Tibial nerve (tissue), 4 donors: ENCODE data around the gene CD9. TPM values are rescaled to one million over a fixed set of nuclear protein-coding genes. Genes with fewer than 3 reads are reported as not detected.

Experiments
- DNase-seq, 2 donors: peaks; one replicate each; pipeline ENCODE4 v3.0.0-alpha.2; 2019; ENCODE audit warnings: low spot score in 2 of 2
- H3K27ac ChIP-seq, 4 donors: fragments of 200-600 bp; sonication (generic) in 3 of 4; one replicate each; pipeline ENCODE4 v1.5.1; 2017 to 2019; ENCODE audit warnings: mild to moderate bottlenecking in 1 of 4
- H3K27me3 ChIP-seq, 2 donors: fragments of 200-600 bp; sonication (generic) in 1 of 2; one replicate each; pipeline versions ENCODE4 v1.5.1 to v1.6.0; 2017 to 2019
- H3K36me3 ChIP-seq, 3 donors: fragments of 200-600 bp; sonication (generic); one replicate each; pipeline ENCODE4 v1.5.1; 2018 to 2019
- H3K4me1 ChIP-seq, 4 donors: fragments of 200-600 bp; sonication (generic) in 3 of 4; one replicate each; pipeline ENCODE4 v1.5.1; 2017 to 2019
- H3K4me3 ChIP-seq, 4 donors: fragments of 200-600 bp; sonication (generic) in 3 of 4; one replicate each; pipeline ENCODE4 v1.5.1; 2017 to 2019; ENCODE audit warnings: mild to moderate bottlenecking in 1 of 4, moderate library complexity in 1 of 4
- H3K9me3 ChIP-seq, 4 donors: fragments of 200-600 bp; sonication (generic) in 3 of 4; one replicate each; pipeline ENCODE4 v1.5.1; 2017 to 2019
- EP300 ChIP-seq, 2 donors: sonication (generic); formaldehyde crosslinking; IDR thresholded peaks; one replicate each; pipeline ENCODE4 v1.6.1; 2017; ENCODE audit warnings: antibody characterized with exemption in 2 of 2, mild to moderate bottlenecking in 1 of 2
- POLR2A ChIP-seq, 2 donors: fragments of 450-650 bp; IDR thresholded peaks; one replicate each; pipeline ENCODE4 v1.6.1; 2017; ENCODE audit warnings: antibody characterized with exemption in 2 of 2, mild to moderate bottlenecking in 2 of 2, moderate library complexity in 2 of 2
- WGBS, 2 donors: methylation state at CpG; one replicate each; pipeline ENCODE4 v1.1.5; 2018; 5-methylcytosine and 5-hydroxymethylcytosine counted together
- total RNA-seq, 4 donors: library from RNA; depleted of rRNA; stranded (reverse); fragments of >200 nt; gene quantifications; one replicate each; pipeline ENCODE4 v1.1.0, GENCODE V29; 2016
- TF ChIP-seq, protein P1 (sequence below), 5 experiments: fragments of 200-600 bp in 3 of 5; fragments of 450-650 bp in 2 of 5; sonication (generic) in 3 of 5; IDR thresholded peaks; one replicate each; pipeline ENCODE4 v1.5.1; 2016 to 2019; ENCODE audit warnings: antibody characterized with exemption in 5 of 5, mild to moderate bottlenecking in 3 of 5, moderate library complexity in 2 of 5

CD9 gene
- total RNA-seq, 4 donors from 2014 or later: 297 to 500 (median 391) TPM

GRCh38 chr12:6181166-6181565 lies 19.0 kb upstream of the CD9 start:
- WGBS, 2 donors: 31 to 33% methylated on average over 1 of the region's 1 CpG
- DNase-seq: no peak
- H3K9me3 ChIP-seq: no peaks in the 10 kb centered on the region
- H3K27me3 ChIP-seq: no peaks in the 10 kb centered on the region
- H3K4me3 ChIP-seq: no peak overlapping the region
- H3K4me1 ChIP-seq: peaks cover 4 to 59% (median 39%) of the 10 kb centered on the region in 4 donors
- H3K27ac ChIP-seq: peak overlapping the region in 3 of 4 donors; percentile 45 to 84 (median 81)
- TF ChIP-seq, protein P1, sequence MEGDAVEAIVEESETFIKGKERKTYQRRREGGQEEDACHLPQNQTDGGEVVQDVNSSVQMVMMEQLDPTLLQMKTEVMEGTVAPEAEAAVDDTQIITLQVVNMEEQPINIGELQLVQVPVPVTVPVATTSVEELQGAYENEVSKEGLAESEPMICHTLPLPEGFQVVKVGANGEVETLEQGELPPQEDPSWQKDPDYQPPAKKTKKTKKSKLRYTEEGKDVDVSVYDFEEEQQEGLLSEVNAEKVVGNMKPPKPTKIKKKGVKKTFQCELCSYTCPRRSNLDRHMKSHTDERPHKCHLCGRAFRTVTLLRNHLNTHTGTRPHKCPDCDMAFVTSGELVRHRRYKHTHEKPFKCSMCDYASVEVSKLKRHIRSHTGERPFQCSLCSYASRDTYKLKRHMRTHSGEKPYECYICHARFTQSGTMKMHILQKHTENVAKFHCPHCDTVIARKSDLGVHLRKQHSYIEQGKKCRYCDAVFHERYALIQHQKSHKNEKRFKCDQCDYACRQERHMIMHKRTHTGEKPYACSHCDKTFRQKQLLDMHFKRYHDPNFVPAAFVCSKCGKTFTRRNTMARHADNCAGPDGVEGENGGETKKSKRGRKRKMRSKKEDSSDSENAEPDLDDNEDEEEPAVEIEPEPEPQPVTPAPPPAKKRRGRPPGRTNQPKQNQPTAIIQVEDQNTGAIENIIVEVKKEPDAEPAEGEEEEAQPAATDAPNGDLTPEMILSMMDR (IDR thresholded peaks at IDR 0.05): no peak
- TF ChIP-seq EP300 (IDR thresholded peaks at IDR 0.05) (no peak), POLR2A (IDR thresholded peaks at IDR 0.05) (no peak)
- H3K36me3 ChIP-seq: no peaks in the 10 kb centered on the region

GRCh38 chr12:6181583-6182278 lies 18.5 kb upstream of the CD9 start:
- H3K36me3 ChIP-seq: no peaks in the 10 kb centered on the region
- H3K27me3 ChIP-seq: no peaks in the 10 kb centered on the region
- 51% methylated on average over 17 of the region's 17 CpGs for WGBS, 2 donors
- H3K4me1 ChIP-seq: peaks cover 4 to 59% (median 39%) of the 10 kb centered on the region in 4 donors
- DNase-seq: no peak
- no peak overlapping the region for H3K4me3 ChIP-seq
- peak overlapping the region; percentile 70 to 84 (median 76) for H3K27ac ChIP-seq
- TF ChIP-seq EP300 (IDR thresholded peaks at IDR 0.05) (no peak), POLR2A (IDR thresholded peaks at IDR 0.05) (no peak)
- TF ChIP-seq, protein P1 (IDR thresholded peaks at IDR 0.05): no peak
- H3K9me3 ChIP-seq: no peaks in the 10 kb centered on the region

- Histone ChIP-seq H3K27ac (peak overlapping the region; percentile 70 to 84 (median 76)), H3K4me1 (peaks cover 4 to 64% (median 39%) of the 10 kb centered on the region in 4 donors), H3K36me3 (no peaks in the 10 kb centered on the region), H3K4me3 (no peak overlapping the region), H3K9me3 (no peaks in the 10 kb centered on the region), H3K27me3 (no peaks in the 10 kb centered on the region)
- 32 to 33% methylated on average over 19 of the region's 19 CpGs for WGBS, 2 donors
- DNase-seq: peak in 1 of 2 donors; percentile 35
- no peak for TF ChIP-seq POLR2A (IDR thresholded peaks at IDR 0.05)
- TF ChIP-seq, protein P1 (IDR thresholded peaks at IDR 0.05): no peak
- peak in 1 of 2 donors; percentile 61 for TF ChIP-seq EP300 (IDR thresholded peaks at IDR 0.05)
Observed at GRCh38 chr12:6182279-6182898, 17.8 kb upstream of the CD9 start.

DNA sequence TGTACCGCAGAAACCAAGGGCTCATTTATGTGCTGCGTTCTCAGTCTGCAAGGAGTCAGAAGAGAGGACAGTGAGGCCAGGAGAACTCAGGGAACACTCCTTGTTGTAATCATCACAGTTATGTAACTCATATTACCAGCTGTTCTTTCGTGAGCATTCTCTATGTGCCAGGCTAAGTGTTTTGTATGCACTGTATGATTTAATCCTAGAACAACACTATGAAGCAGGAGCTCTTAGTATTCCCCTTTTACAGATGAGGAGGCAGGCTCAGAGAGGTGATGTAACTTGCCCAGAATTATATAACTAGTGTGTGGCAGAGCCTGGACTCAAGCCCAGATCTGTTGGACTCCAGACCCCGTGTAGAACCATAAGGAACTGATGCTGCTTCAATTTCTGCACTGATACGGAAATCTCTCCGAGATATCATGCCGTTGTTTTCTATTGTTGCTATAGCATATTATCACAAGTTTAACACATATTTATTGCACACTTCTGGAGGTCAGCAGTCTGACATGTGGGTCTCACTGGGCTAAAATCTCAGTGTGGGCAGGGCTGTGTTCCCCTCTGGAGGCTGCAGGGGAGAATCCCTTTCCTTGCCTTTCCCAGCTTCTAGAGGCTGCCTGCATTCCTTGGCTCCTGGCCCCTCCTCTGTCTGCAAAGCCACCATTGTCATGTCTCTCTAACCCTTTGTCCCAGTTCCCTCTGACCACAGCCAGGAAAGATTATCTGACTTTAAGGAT lies 16.3 kb upstream of the CD9 start:
- no peaks in the 10 kb centered on the region for H3K36me3 ChIP-seq
- TF ChIP-seq, protein P1 (IDR thresholded peaks at IDR 0.05): no peak
- TF ChIP-seq POLR2A (IDR thresholded peaks at IDR 0.05): no peak
- TF ChIP-seq EP300 (IDR thresholded peaks at IDR 0.05): no peak
- peaks cover 4 to 59% (median 38%) of the 10 kb centered on the region in 4 donors for H3K4me1 ChIP-seq
- H3K9me3 ChIP-seq: no peaks in the 10 kb centered on the region
- no peak overlapping the region for H3K4me3 ChIP-seq
- H3K27ac ChIP-seq: peak overlapping the region in 3 of 4 donors; percentile 70 to 84 (median 81)
- 55 to 59% methylated on average over 7 of the region's 7 CpGs for WGBS, 2 donors
- H3K27me3 ChIP-seq: no peaks in the 10 kb centered on the region
- no peak for DNase-seq
